Hematopoietic multipotent progenitor cell treated with erythropoietin and hydrocortisone succinate and interleukin-3 and kit ligand, for 6 days (in vitro differentiated cells): Measurements from ENCODE around the gene PNMA8B.
"Not testable (repeated sequence)": the region's sequence is repeated elsewhere in the genome, so short reads cannot be mapped to it uniquely, and the experiment has no call there.

Experiments used
- DNase-seq: peaks from one replicate; pipeline ENCODE4 v3.0.0-alpha.2; 2015

PNMA8B gene

DNA sequence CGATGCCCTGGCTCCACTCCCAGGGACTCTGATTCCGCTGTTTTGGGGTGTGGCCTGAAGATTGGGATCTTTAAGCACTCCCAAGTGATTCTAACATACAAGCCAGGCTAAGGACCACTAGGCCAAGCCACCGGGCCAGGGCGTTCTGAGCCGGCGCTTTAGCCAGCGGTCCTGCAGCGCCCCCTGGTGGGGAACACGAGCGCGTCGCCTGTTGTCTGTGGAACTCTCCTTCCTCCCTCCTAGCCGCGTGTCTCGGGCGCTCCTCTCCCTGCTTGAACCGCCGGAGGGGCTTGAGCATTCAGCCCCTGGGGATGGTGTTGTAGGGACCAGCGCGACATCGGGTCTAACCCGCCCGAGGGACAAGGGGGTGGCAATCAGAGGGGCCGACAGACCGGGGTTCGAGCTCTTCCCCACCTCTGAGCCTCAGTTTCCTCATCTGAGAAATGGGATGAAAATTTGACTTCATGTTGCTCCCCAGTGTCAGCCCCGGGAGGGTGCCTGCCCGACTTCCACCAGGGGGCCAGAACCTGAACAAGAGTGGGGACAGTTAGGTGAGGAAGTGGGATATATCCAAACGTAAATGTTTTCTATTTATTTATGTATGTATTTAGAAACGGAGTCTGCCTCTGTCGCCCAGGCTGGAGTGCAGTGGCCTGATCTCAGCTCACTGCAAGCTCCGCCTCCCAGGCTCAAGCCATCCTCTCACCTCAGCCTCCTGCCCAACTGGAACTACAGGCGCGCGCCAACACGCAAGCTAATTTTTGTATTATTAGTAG is 18.0 kb upstream of the PNMA8B start:
- DNase-seq: peak; percentile 87

DNA sequence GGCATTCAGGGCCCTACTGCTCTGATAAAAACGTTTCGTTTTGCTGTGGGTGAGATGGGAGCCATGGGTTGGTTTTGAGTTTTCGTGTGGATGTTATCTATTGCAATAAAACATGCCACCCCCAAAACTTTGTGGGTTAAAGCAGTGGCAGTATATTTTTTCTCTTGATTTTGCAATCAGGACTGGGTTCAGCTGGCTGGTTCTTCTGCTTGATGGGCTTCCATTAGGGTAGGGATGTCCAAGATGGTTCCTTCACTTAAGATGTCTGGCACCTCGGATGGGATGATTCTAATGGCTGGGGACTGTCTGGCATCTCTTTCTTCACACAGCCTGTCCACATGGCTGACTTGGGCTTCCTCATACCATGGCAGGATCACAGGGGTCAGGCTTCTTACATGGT is 15.6 kb upstream of the PNMA8B start:
- no peak for DNase-seq

DNA sequence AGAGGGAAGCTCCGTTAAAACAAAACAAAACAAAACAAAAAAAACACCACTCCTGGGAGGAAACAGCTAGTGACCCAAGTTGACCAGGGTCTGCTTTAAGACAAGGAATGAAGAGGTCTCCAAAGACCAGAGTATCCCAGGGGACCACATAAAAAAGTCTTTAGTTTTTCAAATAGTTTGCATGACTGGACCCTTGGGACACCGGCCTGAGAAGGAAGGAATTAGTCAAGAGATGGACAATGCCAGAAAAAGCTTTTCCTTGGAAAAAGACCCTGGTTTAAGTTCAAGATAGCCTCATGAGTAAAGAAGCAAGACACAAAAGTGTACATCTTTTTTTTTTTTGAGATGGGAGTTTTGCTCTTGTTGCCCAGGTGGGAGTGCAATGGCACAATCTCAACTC is 12.5 kb upstream of the PNMA8B start:
- DNase-seq: no peak

DNA sequence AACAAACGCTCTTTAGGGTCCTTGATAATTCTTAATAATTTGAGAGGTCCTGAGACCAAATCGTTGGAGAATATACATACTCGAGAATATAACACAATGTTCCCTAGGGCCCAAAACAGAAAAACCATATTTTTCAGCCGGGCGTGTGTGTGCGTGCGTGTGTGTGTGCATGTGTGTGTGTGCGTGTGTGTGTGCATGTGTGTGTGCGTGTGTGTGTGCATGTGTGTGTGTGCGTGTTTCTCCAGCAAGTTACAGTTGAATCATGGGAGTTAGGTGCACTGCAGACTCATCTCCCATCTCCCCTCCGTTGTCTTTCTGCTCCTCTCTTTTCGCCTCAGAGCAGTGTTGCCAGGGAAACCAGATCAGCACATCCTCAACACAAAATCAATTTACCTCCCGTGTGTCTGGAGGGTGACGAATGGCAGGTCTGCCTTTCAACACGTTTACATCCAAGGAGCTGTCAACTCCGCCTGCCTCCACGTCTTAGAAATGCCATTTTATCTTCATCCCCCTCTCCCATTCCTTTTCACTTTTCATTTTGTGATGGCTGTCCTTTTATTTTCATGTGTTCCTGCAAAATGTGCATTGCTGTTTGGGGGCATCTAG is 8.3 kb upstream of the PNMA8B start:
- DNase-seq: no peak

DNA sequence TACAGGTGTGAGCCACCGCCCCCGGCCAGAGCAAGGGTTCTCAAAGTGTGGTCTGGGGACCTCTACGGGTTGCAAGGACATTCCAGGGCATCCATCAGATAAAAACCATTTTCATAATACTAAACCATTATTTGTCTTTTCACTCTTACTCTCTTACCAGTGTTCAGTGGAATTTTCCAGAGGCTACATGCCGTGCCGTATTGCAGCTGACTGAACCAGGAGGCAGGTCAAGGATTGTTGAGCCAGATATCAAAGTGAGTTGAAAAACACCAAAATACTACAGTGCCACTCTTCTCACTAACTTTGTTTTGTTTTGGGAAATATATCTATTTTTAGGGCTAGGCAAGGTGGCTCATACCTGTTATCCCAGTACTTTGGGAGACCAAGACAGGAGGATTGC is 7.2 kb upstream of the PNMA8B start:
- no peak for DNase-seq

DNA sequence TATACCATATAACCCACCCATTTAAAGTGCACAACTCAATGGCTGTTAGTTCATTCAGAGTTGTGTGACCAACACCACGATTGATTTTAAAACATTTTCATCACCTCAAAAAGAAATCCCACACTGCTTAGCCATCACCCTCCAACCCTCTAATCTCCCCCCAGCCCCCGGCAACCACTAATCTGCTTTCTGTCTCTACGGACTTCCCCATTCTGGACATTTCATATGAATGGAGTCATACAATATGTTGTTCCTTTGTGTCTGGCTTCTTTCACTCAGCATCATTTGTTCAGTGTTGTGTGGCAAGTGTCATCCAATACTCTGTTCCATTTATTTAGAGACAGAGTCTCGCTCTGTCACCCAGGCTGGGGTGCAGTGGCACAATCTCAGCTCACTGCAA is 4.0 kb upstream of the PNMA8B start:
- DNase-seq: no peak

DNA sequence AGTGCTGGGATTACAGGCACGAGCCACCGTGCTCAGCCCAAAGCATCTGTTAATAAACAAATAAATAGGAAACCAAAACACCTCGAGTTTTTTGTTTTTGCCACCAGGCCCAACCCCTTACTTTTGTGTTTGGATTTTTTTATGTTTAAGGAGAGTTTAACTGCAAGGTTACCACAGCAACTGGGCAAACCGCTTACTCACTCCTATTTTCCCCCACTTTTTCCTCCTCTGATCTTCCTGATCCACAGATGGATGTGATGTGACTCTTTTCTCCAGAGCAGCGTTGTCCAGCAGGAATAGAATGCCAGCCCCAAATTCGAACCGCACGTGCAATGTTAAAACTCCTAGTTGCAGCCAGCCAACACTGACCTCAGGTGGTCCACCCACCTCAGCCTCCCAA is 2.1 kb upstream of the PNMA8B start:
- no peak for DNase-seq

DNA sequence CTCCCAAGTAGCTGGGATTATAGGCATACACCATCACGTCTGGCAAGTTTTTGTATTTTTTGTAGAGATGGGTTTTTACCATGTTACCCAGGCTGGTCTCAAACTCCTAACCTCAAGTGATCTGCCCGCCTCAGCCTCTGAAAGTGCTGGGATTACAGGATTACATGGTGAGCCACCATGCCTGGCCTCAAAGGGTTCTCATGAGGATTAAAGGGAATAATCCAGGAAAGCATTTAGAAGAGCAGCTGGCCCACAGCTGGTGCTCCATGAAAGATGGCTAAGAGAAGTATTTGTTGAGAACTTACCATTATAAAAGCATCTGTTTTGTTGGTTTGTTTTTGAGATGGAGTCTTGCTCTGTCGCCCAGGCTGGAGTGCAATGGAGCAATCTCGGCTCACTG is 1.2 kb upstream of the PNMA8B start:
- DNase-seq: not testable (repeated sequence)

DNA sequence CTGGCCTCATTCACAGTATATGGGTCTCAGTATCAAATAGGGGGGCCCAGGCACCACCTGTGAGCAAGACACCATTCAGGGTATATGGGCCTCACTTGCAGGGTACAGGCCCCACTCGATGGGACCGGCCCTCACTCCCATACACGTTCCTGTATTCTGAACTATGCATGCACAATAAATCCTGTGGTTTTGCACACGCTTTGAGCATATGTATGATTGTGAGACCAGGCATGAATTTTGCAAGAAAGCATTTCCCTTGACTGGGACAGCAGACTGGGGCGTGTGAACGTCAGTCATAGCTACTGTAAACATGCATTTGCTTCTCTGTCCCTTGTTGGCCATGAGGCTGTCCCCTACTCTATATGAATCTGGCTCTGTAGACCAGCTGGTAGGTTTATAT is 637 bp upstream of the PNMA8B start:
- no peak for DNase-seq

DNA sequence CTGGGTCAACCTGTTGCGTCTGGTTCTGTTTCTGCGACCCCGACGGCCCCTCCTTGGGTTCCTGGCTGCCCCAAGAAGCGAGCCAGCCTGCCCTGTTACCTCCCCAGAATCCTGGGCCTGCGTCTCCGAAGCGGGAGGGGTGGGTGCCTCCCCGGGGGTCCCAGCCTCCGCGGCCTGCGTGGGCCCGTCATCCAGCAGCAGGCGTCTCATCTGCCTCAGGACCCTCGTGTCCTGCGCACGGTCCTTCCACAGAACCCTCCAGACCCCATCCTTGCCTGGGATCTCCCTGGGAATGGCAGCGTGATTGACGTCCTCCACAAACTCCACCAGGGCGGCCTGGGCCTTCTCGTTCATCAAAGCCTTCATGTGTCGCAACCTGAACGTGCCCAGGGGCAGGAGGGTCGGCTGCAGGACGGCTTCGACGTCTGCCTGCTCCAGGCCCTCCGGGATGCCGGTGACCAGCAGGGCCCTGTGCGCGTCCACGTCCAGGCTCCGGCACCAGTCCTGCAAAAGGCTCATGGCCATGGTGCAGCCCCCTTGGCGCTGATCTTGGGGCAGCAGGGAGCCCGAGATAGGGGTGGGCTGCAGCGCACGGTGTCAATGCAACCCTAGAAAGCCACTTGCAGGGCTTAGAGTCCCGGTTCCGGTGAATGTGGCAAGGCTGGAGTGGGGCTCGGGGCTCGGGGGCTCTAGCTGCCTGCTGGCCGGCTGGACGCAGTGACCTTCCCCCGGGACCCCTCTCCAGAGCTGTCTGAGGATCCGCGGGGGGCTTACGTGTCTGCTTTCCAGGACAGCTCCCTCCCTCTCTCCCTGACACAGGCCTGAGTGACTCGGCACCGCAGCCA is 504 bp downstream of the PNMA8B start:
- DNase-seq: no peak

DNA sequence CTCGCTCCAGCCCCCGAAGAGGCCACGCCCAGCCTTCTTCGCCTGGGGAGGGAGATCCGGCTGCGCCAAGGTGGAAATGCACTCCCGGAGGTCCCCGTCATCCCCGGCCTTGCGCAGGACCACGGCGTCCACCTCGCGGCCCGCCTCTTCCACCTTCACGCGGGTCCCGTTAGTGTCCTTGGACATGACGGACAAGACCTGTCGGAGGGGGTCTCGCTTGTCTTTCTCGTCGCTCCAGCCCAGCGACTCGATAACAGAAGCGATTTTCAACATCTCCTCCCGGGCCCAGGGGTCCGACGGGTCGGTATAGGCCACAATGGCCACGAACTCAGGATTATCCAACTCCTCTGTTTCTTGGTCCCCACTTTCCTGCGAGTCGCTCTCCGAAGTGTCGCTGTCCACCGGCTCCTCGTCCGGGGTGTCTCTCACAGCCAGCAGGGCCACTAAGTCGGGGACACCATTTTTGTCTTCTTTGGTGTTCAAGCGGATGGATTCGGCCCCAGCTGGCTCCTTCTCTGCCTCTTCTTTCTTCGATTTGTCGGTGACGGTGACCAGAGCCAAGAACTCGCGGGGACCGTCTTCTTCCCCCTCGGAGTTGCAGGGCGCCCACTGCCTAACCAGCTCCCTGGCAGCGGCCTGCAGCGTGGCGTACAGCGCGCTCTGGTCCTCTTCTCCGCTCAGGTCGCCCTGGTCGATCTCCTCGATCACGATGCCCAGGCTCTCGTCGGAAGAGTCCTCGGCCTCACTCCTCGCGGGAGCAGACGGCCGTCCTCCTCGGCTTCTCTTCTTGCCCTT is 1.3 kb downstream of the PNMA8B start:
- DNase-seq: no peak

DNA sequence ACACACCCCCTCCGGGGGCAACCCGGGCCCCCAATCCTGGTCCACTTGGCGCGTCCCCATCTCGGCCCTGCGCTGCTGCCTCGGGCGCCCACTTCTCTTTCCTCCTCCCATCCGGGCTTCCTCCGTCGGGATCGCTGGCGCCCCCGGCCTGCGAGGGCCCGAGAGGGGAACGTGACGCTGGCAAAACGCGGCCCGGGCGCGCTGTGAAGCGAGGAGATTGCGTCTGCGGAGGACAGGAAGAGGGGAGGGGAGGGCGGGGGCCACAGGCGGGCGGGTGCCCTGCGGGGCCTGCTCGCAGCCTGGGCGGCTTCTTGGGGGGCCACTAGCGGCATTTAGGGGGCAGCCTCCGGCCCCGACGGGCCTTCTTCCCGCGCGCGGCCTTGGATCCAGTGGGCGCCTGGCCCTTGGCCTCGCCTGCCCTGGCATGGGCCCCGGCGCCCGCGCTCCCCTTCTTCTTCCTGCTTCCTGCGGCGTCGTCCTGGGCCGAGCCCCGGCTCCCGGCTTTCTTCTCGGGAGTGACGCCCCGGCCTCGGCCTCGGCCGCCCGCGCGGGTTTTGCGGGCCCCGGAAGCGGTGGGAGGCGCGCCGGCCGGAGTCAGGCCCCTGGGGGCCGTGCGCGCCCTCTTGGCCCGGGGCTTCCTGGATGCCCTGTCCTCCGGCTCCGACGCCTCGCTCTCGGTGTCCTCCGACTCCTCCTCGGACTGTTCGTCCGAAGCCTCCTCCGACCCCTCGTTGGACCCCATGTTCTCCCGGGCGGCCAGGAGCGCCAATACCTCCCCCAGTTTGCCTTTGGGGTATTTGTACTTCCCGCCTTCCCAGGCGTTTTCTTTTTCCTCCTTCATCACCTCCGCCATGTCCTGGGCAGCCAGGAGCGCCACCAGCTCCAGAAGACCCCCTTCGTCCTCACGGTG is 2.2 kb downstream of the PNMA8B start:
- no peak for DNase-seq

DNA sequence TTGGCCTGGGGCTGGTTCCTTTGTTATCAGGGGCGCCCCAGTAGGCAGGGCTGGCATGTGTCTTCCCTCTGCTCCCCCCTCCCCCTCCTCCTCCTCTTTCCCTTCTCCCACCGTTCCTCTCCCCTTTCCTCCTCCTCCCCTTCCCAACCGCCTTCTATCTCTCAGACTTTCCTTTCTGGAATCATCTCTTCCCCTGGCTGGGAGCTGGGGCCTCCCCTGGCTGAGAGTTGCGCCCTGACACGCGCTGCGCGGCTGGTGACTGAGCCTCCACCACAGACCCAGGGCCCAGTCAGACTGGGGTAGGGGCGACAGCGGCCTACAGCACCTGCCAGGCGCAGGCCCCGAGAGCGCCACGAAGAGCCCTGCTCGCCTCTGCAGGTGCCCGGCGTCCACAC is 2.8 kb downstream of the PNMA8B start:
- DNase-seq: no peak

DNA sequence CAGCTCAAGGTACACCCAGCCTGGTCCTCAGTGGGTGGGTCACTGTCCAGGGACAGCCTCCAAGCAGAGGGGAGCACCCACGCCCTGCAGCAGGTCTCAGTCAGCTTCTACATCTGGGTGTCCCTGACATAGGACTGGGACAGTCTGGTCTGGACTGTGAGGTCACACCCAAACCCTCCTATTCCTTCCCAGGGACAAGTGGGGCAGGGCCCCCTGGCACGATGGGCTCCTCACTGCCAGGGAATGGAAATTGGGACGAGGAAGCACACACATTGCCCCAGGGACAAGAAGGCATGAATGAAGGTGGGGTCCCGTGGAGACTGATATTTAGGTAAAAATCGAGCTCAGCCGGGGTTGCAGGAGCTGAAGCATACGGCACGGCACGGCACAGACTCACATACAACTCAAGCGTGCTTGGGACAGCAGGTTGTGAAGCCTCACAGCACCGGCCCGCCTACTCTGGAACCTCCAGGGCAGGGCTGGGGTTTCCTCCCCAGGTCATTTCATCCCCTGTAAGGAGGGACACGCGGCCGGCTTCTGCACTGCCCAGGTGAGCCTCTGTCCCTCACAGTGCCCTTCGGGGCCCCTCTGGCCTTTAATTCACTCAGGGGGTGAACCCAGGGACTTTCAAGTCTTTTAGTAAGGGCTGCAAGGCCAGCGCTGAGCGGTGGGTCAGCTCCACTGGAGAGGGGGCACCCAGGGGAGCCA is 3.5 kb downstream of the PNMA8B start:
- DNase-seq: no peak

DNA sequence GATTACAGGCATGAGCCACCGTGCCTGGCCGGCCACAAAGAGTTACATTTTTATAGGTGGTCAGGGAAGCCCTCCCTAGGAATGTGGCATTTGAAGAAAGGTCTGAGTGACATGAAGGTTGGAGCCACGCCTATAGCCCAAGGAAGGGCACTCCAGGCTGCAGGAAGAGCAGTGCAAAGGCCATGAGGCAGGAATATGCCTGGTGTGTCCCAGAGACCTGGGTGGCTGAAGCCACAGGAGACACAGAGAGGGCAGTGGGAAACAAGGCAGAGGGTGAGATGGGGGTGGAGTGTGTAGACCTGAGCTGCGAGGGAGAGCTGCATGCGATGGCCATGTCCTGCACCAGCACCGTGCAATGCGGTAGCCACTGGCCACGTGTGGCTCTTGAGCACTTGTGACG is 4.9 kb downstream of the PNMA8B start:
- no peak for DNase-seq

DNA sequence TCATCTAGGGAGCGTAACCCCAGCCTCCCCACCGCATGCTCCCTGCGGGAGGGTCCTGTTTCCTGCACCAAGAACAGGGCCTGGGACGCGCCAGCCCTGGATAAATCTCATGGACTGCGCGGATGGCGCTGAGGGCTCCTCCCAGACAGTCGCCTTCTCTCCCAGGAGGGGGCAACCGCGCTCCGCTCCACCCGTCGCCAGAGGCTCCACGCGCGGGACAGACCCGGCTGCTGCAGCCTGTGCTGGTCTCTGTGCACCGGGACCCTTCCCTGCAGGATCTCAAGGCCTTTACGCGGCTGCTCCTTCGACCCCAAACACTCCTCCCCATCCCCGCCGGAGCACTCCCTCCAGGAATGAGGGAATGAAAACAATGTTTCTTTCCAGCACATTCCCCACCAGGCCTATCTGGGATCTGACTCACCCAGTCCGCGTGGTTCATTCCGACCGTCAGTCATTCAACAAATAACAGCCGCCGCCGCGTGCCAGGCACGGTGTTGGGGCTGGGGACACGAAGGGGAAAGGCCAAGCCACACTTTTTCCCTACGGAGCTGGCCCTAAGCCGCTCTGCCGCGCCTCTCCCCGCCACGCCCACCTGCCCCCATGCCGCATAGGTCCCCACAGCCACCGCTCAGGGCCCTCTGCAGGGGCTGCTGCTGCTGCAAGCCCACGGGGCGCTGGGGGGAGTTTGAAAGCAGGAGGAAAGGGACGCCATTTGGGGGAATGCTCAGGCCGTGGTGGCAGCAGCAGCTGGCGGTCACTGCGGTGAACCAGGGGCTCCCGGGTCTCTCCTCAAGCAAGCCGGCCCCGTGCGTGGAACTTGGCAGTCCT is 6.0 kb downstream of the PNMA8B start:
- peak; percentile 48 for DNase-seq

DNA sequence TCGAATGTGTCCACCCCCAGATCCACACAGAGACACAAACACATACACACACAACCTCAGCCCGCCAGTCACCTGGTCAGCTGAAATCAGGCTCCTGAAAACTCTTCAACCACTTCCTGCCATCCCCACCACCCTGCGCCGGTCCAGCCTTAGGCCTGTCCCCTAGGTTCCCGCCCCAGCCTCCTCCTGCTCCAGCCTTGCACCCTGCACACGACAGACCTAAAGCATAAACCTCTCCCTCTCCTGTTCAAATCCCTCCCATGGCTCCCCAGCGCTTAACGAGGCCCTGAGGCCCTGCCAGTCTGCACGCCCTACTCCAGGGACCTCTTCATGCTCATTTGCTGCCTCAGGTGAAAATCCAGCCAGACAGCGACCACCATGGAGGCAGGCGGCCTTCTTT is 7.1 kb downstream of the PNMA8B start:
- DNase-seq: no peak

DNA sequence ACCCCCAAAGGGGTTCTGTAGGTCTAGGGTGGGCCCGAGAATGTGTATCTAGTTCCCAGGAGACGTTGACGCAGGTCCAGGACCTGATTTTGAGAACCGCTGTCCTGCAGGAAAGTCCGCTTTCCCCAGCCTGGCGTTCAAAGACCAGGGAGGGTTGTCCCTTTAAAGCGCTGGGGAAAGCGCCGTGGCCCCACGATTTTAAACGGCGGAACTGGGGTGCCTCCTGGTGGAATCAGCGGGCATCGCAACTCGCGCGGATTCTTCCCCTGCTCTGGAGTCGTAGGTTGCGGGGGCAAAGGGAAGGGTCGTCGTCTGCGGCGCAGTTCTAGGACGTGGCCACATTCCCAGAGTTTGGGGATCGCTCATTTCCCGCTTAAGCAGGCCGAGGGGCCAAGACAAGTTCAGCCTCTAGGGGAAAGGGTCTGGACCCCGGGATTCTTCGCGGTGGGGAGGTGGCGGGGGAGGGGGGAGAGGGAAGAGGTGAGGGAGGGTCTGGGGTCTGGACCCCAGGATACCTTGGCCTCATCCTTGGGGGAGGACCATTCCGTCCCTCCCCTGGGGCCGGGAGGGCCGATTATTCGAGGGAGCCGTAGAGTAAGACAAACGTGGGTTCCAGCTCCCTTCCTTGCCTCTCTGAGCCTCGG is 7.7 kb downstream of the PNMA8B start:
- DNase-seq: peak; percentile 84

DNA sequence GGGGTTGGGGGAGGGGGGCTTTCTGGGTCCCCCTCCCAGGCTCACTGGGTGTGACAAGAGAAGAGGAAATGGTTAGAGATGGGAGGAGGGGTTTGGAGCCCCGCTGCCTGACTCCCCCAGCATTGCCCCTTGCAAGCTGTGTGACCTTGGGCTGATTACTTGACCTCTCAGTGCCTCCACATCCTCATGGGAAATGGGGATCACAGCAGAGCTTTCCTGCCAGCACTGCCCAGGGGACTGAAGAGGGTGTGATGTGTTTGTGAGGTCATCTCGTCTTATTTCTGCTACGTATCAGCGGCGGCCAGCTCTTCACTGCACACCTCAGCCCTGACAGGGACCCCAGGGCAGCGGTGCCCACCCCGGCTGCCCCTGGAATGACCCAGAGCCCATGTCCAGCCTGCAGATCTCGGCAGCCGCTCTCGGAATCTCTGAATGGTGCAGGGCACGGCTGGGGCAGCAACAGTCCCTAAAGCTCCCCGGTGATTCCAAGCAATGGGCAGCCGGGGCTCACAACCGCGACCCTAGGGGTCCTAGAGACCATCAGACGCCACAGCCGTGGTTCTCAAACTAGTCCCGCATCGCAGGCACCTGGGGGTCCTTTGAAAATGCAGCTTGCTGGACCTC is 8.4 kb downstream of the PNMA8B start:
- no peak for DNase-seq
